SIG-M5 (cell line): Measurements from ENCODE around the gene CENPU.
"Not testable (repeated sequence)": the region's sequence is repeated elsewhere in the genome, so short reads cannot be mapped to it uniquely, and the experiment has no call there.

Experiments used
- DNase-seq: peaks from one replicate; lab custom pipeline; 2025; lab: John Stamatoyannopoulos, UW

The CENPU gene

GRCh38 chr4:184752496-184753275, 18.8 kb upstream of the CENPU start:
- no peak for DNase-seq

DNA sequence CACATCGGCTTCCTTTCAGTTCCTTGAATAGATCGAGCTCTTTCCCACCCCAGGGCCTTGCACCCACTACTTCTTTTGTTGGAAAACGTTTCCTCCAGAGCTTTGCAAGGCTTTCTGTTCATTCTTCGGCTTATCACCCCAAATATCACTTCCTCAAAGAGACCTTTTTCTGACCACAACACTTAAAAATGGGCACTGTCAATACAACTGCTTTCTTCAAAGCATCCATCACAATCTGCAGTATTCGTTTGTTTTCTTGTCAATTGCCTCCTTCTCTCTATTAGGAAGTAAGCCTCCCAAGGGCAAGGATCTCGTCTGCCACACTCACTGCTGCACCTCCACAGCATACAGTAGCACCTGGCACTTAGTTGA, 17.7 kb upstream of the CENPU start:
- DNase-seq: no peak

- DNase-seq: no peak
Measured at GRCh38 chr4:184750926-184751584, 17.2 kb upstream of the CENPU start.

GRCh38 chr4:184748251-184748652, 14.4 kb upstream of the CENPU start:
- no peak for DNase-seq

GRCh38 chr4:184747034-184747830, 13.3 kb upstream of the CENPU start:
- DNase-seq: no peak

DNA sequence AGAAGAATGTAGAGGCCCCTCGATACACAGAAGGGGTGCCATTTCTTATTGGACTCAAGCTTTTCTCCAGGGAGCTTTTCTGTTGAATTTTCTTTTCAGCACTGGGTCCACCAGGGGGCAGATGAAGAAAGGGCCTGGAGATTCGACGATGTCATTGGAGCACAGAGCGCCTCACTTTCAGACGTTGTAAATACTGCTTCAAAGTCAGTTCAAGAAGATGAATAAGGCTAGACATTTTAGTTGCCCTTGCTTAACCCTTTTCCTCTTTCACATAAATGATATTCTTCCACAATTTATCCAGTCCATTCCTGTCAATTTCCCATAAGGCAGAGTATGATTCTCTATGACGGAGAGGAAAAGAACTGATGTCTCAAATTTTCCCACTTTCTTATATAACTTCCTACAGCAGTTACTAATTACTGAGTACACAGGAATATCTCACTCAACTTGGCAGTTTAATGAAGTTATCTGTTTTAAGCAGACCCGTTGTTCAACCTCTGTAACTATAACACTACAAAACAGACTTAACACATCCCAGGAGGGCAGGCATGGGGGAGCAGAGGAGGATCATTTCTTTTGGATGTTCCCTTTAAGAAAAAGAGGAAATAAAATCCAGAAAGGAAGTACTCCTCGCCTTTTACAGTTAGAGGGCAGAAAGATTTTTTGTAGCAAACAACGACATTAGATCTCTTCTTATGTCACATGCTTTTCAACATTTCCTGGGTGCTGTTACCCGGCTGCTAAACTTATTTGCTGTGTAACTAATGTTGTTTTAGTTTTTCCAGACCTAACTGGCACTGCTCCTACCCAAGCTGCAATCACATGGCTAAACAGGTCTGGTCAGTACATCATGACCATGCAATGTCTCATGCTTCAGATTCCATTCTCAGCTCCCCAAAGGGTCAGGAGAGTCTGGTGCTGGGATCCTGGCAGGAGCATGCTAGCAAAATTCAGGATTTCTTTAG, 12.2 kb upstream of the CENPU start:
- peak; percentile 43 for DNase-seq

- no peak for DNase-seq
Measured at GRCh38 chr4:184744236-184744635, 10.3 kb upstream of the CENPU start.

GRCh38 chr4:184743650-184744049, 9.8 kb upstream of the CENPU start:
- DNase-seq: no peak

DNA sequence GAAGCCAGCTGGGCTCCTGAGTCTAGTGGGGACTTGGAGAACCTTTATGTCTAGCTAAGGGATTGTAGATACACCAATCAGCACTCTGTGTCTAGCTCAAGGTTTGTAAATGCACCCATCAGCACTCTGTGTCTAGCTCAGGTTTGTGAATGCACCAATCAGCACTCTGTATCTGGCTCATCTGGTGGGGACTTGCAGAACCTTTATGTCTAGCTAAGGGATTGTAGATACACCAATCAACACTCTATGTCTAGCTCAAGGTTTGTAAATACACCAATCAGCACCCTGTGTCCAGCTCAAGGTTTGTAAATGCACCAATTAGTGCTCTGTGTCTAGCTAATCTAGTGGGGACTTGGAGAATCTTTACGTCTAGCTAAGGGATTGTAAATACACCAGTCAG, 7.8 kb upstream of the CENPU start:
- not testable (repeated sequence) for DNase-seq

- DNase-seq: no peak
Measured at GRCh38 chr4:184740980-184741391, 7.1 kb upstream of the CENPU start.

DNA sequence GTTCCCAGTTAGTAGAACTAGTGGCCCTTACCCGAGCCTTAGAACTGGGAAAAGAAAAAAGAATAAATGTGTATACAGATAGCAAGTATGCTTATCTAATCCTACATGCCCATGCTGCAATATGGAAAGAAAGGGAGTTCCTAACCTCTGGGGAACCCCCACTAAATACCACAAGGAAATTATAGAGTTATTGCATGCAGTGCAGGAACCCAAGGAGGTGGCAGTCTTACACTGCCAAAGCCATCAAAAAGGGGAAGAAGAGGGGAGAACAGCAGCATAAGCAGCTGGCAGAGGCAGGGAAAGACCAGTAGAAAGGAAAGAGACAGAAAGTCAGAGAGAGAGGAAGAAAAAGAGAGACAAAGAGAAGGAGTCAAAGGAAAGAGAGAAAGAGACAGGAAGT, 5.7 kb upstream of the CENPU start:
- peak; percentile 0 for DNase-seq

DNA sequence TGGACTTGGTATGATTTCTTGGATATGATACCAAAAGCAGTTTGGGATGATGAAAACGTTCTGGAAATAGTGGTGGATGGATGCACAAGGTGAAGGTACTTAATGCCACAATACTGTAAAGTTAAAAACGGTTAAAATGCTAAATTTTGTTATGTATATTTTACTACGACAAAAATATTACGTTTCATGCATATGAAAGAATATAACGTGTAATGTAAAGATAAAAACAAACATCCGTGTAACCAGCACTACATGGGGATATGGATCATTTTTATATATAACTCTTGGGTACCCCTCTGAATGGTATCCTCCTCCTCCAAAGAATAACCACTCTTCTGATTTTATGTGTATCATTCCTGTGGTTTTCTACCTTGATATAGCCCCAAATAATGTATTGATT, 862 bp upstream of the CENPU start:
- DNase-seq: no peak

DNA sequence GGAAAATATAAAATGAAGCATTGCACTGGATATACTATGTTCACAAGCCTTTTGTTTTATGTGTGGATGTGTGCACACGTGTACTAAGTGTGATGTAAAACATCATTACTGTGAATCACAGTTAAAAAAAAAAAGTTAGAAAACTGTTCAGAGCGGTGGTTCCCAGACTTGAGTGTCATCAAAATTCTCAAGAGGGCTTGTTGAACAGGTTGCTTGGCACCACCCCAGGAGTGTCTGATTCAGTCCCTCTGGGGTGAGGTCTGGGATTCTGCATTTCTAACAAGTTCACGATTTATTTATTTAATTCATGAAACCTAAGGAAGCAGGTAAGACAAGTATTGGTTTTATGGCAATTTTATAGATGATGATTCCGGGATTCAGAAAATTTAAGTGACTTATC, 1.8 kb downstream of the CENPU start:
- DNase-seq: no peak

DNA sequence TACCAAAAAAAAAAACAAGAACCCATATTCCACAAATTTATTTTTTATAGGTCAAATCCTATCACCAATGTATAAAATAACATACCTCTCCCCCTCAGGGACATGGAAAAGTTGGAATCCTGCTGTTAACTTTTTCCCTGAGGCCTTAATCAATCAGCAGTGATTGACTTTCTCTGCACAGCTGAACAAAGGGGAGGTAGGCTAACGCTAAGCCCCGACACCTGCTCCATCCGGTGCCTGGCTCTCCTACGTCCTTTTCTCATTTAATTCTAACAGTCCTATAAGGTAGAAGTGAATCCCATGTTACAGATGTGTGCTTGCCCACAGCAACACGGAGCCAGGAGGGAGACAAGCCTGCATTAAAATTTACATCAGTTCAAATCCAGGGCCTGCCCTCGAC, 2.8 kb downstream of the CENPU start:
- no peak for DNase-seq

DNA sequence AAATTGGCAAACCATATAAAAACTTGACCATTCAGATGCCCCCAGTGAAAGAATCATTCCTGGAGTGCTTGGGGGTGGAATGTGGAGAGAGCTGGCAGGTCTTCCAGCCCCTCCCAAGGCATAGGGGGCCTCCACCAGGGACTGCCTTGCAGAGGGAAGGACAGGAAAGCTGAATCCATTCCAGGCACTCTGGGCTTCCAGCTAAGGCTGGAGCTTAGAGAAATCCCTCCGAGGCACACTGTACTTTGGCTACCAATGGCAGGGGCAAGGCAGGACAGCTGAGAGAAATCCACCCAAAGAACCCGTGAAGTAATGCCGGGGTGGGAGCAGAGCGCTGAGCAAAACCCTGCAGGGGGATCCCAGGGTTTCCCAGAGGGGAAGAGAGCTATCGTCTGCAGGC, 4.0 kb downstream of the CENPU start:
- no peak for DNase-seq

- DNase-seq: no peak
Measured at GRCh38 chr4:184728858-184729257, 5.0 kb downstream of the CENPU start.

GRCh38 chr4:184727430-184727829, 6.5 kb downstream of the CENPU start:
- no peak for DNase-seq

GRCh38 chr4:184722798-184723197, 11.1 kb downstream of the CENPU start:
- no peak for DNase-seq

GRCh38 chr4:184721254-184721653, 12.6 kb downstream of the CENPU start:
- DNase-seq: no peak

GRCh38 chr4:184719407-184719806, 14.5 kb downstream of the CENPU start:
- no peak for DNase-seq

GRCh38 chr4:184715526-184715925, 18.4 kb downstream of the CENPU start:
- no peak for DNase-seq

DNA sequence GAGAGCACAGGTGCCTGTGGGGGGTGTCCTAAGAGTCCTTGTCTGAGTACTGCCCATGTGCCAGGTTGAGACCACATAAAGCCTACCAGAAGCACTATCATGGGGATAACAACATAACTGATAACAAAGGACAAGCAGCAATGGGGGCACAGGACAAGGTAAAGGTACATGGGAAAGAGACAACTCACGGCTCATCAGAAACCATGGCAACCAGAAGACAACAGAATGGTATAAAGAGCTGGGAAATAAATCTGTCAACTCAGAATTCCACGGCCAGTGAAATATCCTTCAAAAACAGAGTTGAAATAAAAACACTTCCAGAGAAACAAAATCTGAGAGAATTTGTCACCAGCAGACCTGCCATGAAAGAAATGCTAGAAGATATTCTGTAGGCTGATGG, 20.0 kb downstream of the CENPU start:
- no peak for DNase-seq
